ENCODE results near the gene TCF7L1. TPM values are rescaled to one million over a fixed set of nuclear protein-coding genes. Genes with fewer than 3 reads are reported as not detected.

TCF7L1 gene
- polyA plus RNA-seq, 1 of the 3 experiments (the other 2 are of a cell fraction), result 3.7 TPM

GRCh38 chr2:85287721-85288120 lies 154.5 kb downstream of the TCF7L1 start:
- no peak overlapping the region for H3K4me3 ChIP-seq (ENCODE audit: low read depth in 2 of 2, low read length in 1 of 2)
- no peak overlapping the region for H3K4me2 ChIP-seq
- no peaks in the 10 kb centered on the region for H3F3A ChIP-seq (replicated peaks; ENCODE audit: insufficient read depth)
- H3K36me3 ChIP-seq (replicated peaks in 1 of 2; ENCODE audit: control insufficient read depth in 1 of 2, insufficient read depth in 2 of 2, low read length in 1 of 2), result peaks cover 0 to 8% of the 10 kb centered on the region in 2 experiments
- H3K27me3 ChIP-seq (ENCODE audit: insufficient read depth), result no peaks in the 10 kb centered on the region
- peaks cover 3 to 9% of the 10 kb centered on the region in 2 experiments; a peak in 2 of 4 replicates for H3K4me1 ChIP-seq (ENCODE audit: control insufficient read depth in 1 of 2, insufficient read depth in 2 of 2, low read depth in 1 of 2, low read length in 1 of 2)
- POLR2A ChIA-PET, result no interaction called here
- H2AFZ ChIP-seq (ENCODE audit: low read depth), result no peak overlapping the region
- no peaks in the 10 kb centered on the region for H3K79me2 ChIP-seq (ENCODE audit: insufficient read depth)
- CTCF ChIA-PET, result interaction anchor here (0.6 to 12.0 kb wide), 9 partner anchors 11 to 1276 kb away, joined by 3 to 205 read pairs (median 3); partner anchors contain the start of gene TCF7L1
- DNase-seq, result no peak
- no peak for TF ChIP-seq USF1 (IDR thresholded peaks at IDR 0.05; ENCODE audit: borderline replicate concordance, low read depth)
- TF ChIP-seq YY1 (IDR thresholded peaks at IDR 0.05; ENCODE audit: low read depth), result no peak
- TF ChIP-seq EP300 (IDR thresholded peaks at IDR 0.05; ENCODE audit: borderline replicate concordance in 1 of 2, low read depth in 1 of 2, low read length in 1 of 2), result no peak
- TF ChIP-seq CHD2 (IDR thresholded peaks at IDR 0.05; ENCODE audit: low read length, partially characterized antibody), result no peak
- no peak for TF ChIP-seq RAD21 (IDR thresholded peaks at IDR 0.05; ENCODE audit: low read length)
- no peak for TF ChIP-seq EZH2phosphoT487 (IDR thresholded peaks at IDR 0.05; ENCODE audit: borderline replicate concordance, low read depth)
- TF ChIP-seq NRF1 (IDR thresholded peaks at IDR 0.05; ENCODE audit: low read depth, low read length), result no peak
- TF ChIP-seq TAF1 (IDR thresholded peaks at IDR 0.05; ENCODE audit: borderline replicate concordance, low read depth, low read length), result no peak
- no peak for TF ChIP-seq GABPA (IDR thresholded peaks at IDR 0.05; ENCODE audit: low read depth)
- TF ChIP-seq CTCF (IDR thresholded peaks at IDR 0.05), result no peak
- no peak for TF ChIP-seq FOXM1 (IDR thresholded peaks at IDR 0.05; ENCODE audit: low read depth)
- no peak for TF ChIP-seq USF2 (IDR thresholded peaks at IDR 0.05; ENCODE audit: borderline replicate concordance, low read depth, low read length)
- TF ChIP-seq JUND (IDR thresholded peaks at IDR 0.05), result no peak
- TF ChIP-seq MXI1 (IDR thresholded peaks at IDR 0.05; ENCODE audit: low read depth, low read length), result no peak
- TF ChIP-seq FOSL2 (IDR thresholded peaks at IDR 0.05; ENCODE audit: borderline replicate concordance, low read depth), result no peak
- H3K27ac ChIP-seq (ENCODE audit: low read depth in 2 of 2, low read length in 1 of 2), result no peak overlapping the region
- H3K9me2 ChIP-seq, result no peaks in the 10 kb centered on the region
- 0 out of 2 replicates have a peak, but pooled peaks cover 3% of the 10 kb centered on the region for H4K20me1 ChIP-seq (ENCODE audit: insufficient read depth)
- H3K9ac ChIP-seq, result no peak overlapping the region
- WGBS (ENCODE audit: low lambda C conversion rate), result 92% methylated on average over 7 of the region's 7 CpGs
- no peaks in the 10 kb centered on the region for H3K9me3 ChIP-seq

Data from SK-N-SH (cell line).